GM15510 (cell line): ENCODE results near the gene FOXL3.

Experiments used
- POLR2A ChIP-seq: IDR thresholded peaks from 3 replicates; pipeline ENCODE4 v1.6.1; 2011; ENCODE audit warnings: borderline replicate concordance; ENCODE audit not compliant: insufficient read length; ENCODE audit errors: extremely low read depth

FOXL3 gene

DNA sequence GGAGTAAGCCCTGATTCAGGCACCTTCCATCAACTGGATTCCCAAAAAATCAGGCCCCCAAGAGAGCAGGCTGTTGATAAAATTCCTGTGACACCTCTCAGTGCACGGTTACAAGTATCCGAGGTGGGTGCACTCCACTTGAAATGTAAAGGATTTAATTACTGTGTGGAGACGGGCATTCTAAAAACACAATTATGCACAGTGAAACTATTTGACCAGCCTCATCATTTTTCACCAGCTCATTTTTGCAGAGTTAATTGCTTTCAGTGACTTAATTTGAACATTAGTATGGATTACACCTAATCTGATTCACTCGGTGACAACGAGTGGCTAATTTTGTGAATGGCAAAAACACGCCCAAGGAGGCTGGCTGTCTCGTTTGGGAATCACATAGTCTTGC, 2.3 kb downstream of the FOXL3 start:
- no peak for TF ChIP-seq POLR2A

- no peak for TF ChIP-seq POLR2A
Measured at GRCh38 chr7:292826-293225, 2.9 kb downstream of the FOXL3 start.

DNA sequence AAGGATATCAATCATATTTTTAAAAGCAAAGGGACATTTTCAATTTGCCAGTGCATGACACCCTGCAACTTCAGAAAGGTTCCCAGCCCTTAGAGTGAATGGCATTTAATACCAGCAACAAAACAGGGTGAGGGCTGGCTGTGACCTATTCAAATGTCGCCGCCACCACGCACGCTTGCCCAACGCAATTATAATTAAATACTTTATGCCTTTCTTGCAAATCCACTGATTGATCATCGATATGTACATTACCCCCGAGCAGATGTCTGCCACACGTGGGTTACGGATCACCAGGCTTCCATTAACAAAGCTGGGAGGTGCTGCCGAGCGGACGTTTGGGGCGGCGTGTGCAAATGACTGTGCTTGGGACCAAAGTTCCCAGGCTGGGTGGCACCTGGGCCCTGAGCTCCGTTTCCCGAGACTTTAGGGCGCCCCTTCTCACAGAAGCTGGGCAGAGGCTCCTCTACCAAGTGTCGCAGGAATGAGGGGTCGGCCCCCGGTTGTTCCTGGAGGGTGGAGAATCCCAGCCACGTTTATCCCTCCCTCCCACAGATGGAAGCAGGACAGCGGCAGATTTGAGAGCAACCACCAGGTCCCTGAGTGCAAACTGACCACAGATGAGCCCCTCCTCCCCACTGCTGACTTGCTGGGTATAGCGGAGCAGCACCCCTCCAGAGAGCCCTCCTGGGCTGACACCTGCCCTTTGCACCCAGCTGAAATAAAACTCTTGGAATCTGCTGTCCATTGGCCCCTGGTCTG, 3.9 kb downstream of the FOXL3 start:
- TF ChIP-seq POLR2A: no peak

DNA sequence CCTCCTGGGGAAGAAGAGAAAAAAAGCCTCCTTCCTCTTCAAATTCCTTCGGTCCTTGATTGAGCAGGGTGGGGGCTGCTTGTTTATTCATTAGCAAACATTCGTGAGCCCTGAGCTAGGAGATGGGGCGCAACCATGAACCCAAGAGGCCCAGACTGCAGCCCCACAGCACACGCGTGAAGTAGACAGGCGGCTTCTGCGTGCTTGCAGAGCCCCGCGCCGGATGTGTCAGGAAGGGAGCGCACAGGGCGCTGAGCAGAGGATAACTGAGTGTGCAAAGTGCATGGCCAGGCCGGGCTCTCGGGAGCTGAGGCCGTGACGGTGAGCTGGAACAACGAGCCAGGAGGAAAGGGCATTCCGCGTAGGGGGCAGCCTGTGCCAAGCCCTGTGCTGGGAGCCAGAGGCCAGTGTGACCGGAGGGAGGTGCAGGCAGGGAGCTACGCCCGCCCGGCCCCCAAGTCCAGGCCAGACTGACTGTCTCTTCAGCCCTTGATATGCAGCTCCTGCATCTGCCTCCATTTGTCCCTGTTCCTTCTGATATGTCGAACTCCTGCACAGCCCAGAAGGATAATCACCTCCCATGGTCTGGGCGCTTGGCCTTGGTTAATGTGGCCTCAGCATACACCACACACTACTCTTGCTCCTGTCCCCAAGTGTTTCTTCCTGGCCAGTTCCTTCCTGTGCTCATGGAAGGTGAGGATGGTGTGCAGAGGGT, 4.6 kb downstream of the FOXL3 start:
- no peak for TF ChIP-seq POLR2A

DNA sequence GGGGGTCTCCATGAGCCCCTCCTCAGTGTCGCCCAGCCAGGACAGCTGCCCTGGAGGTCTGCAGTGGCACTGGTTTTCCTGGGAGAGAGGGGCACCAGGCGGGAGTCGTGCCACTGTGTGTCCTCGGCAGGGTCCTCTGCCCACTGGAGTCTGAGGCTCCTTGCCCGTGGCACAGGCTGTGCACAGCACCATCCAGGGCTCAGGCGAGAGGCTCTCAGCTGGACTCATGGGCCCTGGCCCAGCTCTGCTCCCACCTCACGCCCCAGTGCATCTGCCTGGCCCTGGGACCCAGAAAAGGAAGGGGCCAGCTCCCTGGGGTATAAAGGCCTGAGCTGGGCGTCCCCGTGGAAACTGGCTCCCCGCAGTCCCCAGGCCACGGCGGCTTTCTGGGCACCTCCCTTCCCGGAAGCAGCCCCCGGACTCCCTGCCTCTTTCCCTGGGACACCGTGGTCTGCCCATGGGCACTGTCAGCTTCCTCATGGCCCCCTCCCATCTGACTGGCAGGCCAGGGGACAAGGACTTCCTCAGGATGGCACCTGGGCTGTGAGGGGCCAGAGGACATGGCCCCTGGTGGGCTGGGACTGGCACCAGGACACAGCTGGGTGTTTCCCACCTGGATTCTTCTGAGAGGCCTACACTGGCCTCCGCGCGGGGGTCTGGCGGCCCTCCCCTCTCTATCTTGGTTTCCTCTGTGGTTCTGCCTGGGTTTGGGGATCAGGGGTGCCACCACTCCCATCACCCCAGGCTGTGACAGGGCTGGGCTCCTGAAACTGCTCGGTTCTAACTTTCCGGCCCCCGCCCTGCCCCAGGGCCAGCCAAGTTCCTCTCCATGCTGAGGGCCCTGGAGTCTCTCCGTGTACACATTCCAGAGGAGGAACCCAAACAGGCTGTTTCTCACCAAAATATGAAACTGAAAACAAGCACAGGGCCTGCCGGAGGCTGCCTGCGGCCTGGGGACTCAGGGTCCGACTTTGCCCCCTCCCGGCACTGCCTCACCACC, 5.5 kb downstream of the FOXL3 start:
- no peak for TF ChIP-seq POLR2A

GRCh38 chr7:296373-296945, 6.5 kb downstream of the FOXL3 start:
- TF ChIP-seq POLR2A: no peak

GRCh38 chr7:297611-298374, 7.8 kb downstream of the FOXL3 start:
- no peak for TF ChIP-seq POLR2A

DNA sequence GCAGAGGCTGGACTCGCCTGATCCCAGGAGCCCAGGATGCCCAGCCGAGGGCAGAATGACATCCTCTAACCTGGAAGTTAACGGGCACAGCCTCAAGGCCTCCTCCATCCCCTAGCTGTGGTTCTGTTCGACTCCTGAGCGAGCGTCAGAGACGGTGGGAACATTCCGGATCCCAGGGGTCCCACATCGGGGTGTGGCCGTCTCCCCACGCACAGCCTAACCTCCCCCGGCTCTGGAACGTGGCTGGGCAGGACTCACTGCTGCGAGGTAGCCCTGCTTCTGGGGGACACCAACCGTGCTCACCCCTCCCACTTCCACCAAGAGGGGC, 8.4 kb downstream of the FOXL3 start:
- TF ChIP-seq POLR2A: no peak

- TF ChIP-seq POLR2A: no peak
Measured at GRCh38 chr7:298743-299142, 8.8 kb downstream of the FOXL3 start.

DNA sequence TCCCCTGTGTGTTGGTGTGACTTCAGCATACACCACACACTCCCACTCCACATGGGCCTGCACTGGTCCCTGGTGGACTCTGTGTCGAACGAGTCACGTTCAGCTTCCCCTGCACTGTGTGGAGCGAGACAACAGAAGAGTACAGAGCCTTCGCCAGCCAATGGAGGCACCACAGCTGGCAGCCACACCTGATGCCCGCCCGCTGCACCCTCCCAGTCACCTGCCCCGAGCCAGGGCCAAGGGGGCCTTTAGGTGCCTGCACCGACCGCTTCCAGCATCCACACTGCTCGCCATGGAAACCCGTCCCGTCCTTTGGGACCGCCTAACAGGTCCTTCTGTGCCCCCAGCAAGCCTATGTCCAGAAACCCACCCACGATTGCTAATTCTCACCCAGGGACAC, 9.2 kb downstream of the FOXL3 start:
- TF ChIP-seq POLR2A: no peak

DNA sequence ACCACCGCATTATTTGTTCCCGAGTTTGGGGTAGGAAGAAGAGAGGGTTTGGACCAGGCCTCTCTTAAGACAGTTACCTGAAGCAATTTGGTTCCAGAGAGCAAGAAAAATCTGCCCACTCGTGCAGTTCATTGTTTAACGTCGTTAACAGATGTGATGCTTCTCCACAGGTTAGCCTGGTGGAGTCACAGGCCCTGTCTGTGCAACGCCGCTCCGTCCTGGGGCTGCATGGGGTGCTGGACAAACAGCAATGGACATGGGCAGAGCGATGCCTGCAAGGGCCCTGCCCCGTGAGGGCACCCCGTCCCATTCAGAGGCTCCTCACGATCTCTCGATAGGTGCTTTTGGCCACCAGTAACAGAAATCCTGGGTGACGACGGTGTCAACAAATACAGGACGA, 9.7 kb downstream of the FOXL3 start:
- no peak for TF ChIP-seq POLR2A

GRCh38 chr7:300048-300447, 10.1 kb downstream of the FOXL3 start:
- no peak for TF ChIP-seq POLR2A

- TF ChIP-seq POLR2A: no peak
Measured at GRCh38 chr7:300546-301290, 10.7 kb downstream of the FOXL3 start.
